ENCODE results near the gene CHST14.

CHST14 gene

GRCh38 chr15:40463279-40463678, 7.5 kb upstream of the CHST14 start:
- DNase-seq (ENCODE audit: low spot score): no peak

- no peak for DNase-seq (ENCODE audit: low spot score)
Measured at GRCh38 chr15:40463886-40464545, 6.8 kb upstream of the CHST14 start.

- DNase-seq (ENCODE audit: low spot score): no peak
Measured at GRCh38 chr15:40464595-40465185, 6.1 kb upstream of the CHST14 start.

- DNase-seq (ENCODE audit: low spot score): no peak
Measured at GRCh38 chr15:40465939-40466338, 4.8 kb upstream of the CHST14 start.

- peak; percentile 33 for DNase-seq (ENCODE audit: low spot score)
Measured at GRCh38 chr15:40466426-40467260, 4.1 kb upstream of the CHST14 start.

GRCh38 chr15:40467261-40467615, 3.5 kb upstream of the CHST14 start:
- no peak for DNase-seq (ENCODE audit: low spot score)

GRCh38 chr15:40468898-40469331, 1.9 kb upstream of the CHST14 start:
- DNase-seq (ENCODE audit: low spot score): no peak

GRCh38 chr15:40469776-40470390, 901 bp upstream of the CHST14 start:
- peak; percentile 55 for DNase-seq (ENCODE audit: low spot score)

GRCh38 chr15:40471105-40471807, 472 bp downstream of the CHST14 start:
- no peak for DNase-seq (ENCODE audit: low spot score)

- peak; percentile 24 for DNase-seq (ENCODE audit: low spot score)
Measured at GRCh38 chr15:40471808-40472150, 995 bp downstream of the CHST14 start.

GRCh38 chr15:40472171-40472727, 1.5 kb downstream of the CHST14 start:
- no peak for DNase-seq (ENCODE audit: low spot score)

- no peak for DNase-seq (ENCODE audit: low spot score)
Measured at GRCh38 chr15:40474581-40474980, 3.8 kb downstream of the CHST14 start.

- no peak for DNase-seq (ENCODE audit: low spot score)
Measured at GRCh38 chr15:40477642-40478327, 7.0 kb downstream of the CHST14 start.

- no peak for DNase-seq (ENCODE audit: low spot score)
Measured at GRCh38 chr15:40479024-40479423, 8.2 kb downstream of the CHST14 start.

GRCh38 chr15:40481341-40482074, 10.7 kb downstream of the CHST14 start:
- no peak for DNase-seq (ENCODE audit: low spot score)

- no peak for DNase-seq (ENCODE audit: low spot score)
Measured at GRCh38 chr15:40483919-40484318, 13.1 kb downstream of the CHST14 start.

- no peak for DNase-seq (ENCODE audit: low spot score)
Measured at GRCh38 chr15:40486066-40486770, 15.4 kb downstream of the CHST14 start.

- no peak for DNase-seq (ENCODE audit: low spot score)
Measured at GRCh38 chr15:40487816-40488682, 17.3 kb downstream of the CHST14 start.

All from cerebellar cortex (tissue), 1 donor.